Tibial artery (tissue), 4 donors: ENCODE measurements around the gene MCHR1.

Source experiments
- DNase-seq, 2 donors: peaks; one replicate each; pipeline ENCODE4 v3.0.0-alpha.2; 2019
- H3K27ac ChIP-seq, 2 donors: fragments of 200-600 bp; sonication (generic) in 1 of 2; 1 replicate in 1 of 2; 2 replicates in 1 of 2; pipeline ENCODE4 v1.5.1; 2018 to 2019; ENCODE audit warnings: mild to moderate bottlenecking in 1 of 2
- H3K27me3 ChIP-seq, 2 donors: fragments of 200-600 bp; sonication (generic) in 1 of 2; one replicate each; pipeline versions ENCODE4 v1.5.1 to v1.6.0; 2016 to 2019
- H3K36me3 ChIP-seq, 3 donors: fragments of 200-600 bp; sonication (generic) in 2 of 3; one replicate each; pipeline ENCODE4 v1.5.1; 2016 to 2019; ENCODE audit warnings: mild to moderate bottlenecking in 2 of 3
- H3K4me1 ChIP-seq, 4 donors: fragments of 200-600 bp; sonication (generic) in 2 of 4; 1 replicate in 3 of 4; 2 replicates in 1 of 4; pipeline ENCODE4 v1.5.1; 2016 to 2019
- H3K4me3 ChIP-seq, 2 donors: fragments of 200-600 bp; sonication (generic) in 1 of 2; 1 replicate in 1 of 2; 2 replicates in 1 of 2; pipeline ENCODE4 v1.5.1; 2018 to 2019; ENCODE audit warnings: mild to moderate bottlenecking in 2 of 2
- H3K9me3 ChIP-seq, 3 donors: fragments of 200-600 bp; sonication (generic) in 1 of 3; one replicate each; pipeline ENCODE4 v1.5.1; 2016 to 2019
- intact Hi-C: fragments of 100-400 bp; cut with DNase I; formaldehyde crosslinking; loops from one replicate; pipeline ENCODE4 v1.15.0; 2023; ENCODE audit warnings: low total_unique reads
- TF ChIP-seq, protein P1 (sequence below), 2 experiments: fragments of 200-600 bp in 1 of 2; fragments of 450-650 bp in 1 of 2; IDR thresholded peaks; one replicate each; pipeline ENCODE4 v1.5.1; 2017 to 2019; ENCODE audit warnings: antibody characterized with exemption in 2 of 2, mild to moderate bottlenecking in 1 of 2, moderate library complexity in 1 of 2

MCHR1 gene

GRCh38 chr22:40635043-40635939 is 44.0 kb upstream of the MCHR1 start:
- peak overlapping the region; percentile 83 to 89 for H3K27ac ChIP-seq
- TF ChIP-seq, protein P1, sequence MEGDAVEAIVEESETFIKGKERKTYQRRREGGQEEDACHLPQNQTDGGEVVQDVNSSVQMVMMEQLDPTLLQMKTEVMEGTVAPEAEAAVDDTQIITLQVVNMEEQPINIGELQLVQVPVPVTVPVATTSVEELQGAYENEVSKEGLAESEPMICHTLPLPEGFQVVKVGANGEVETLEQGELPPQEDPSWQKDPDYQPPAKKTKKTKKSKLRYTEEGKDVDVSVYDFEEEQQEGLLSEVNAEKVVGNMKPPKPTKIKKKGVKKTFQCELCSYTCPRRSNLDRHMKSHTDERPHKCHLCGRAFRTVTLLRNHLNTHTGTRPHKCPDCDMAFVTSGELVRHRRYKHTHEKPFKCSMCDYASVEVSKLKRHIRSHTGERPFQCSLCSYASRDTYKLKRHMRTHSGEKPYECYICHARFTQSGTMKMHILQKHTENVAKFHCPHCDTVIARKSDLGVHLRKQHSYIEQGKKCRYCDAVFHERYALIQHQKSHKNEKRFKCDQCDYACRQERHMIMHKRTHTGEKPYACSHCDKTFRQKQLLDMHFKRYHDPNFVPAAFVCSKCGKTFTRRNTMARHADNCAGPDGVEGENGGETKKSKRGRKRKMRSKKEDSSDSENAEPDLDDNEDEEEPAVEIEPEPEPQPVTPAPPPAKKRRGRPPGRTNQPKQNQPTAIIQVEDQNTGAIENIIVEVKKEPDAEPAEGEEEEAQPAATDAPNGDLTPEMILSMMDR (IDR thresholded peaks at IDR 0.05), result no peak
- no peaks in the 10 kb centered on the region for H3K9me3 ChIP-seq
- no peaks in the 10 kb centered on the region for H3K36me3 ChIP-seq
- H3K27me3 ChIP-seq, result no peaks in the 10 kb centered on the region
- DNase-seq, result peak; percentile 65 to 71
- peak overlapping the region; percentile 65 to 83 for H3K4me3 ChIP-seq
- intact Hi-C loops, result loop anchor here (10.0 kb wide), 2 partner anchors 110 to 590 kb away; no protein-coding TSS in a partner anchor
- H3K4me1 ChIP-seq, result peaks cover 0 to 39% (median 16%) of the 10 kb centered on the region in 4 donors

DNA sequence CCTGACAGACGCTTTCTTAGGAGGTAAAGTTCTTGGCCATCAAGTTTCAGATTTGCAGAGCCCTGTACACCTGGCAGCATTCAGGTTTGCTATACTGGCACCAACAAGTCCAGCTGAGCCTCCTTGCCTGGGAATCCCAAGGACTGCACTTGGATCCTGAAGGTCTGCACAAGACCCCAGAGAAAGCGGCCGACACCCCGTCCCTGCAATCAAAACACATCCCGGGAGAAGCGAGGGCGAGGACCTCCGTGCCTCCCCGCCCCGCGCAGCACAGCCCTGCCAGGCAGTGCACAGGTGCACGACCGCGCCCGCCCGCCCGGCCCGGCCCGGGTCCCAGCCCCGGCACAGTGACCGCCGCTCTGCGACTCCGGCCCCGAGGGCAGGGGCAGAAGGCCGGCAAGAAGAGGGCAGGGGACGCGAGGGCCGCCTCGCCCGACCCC is 43.3 kb upstream of the MCHR1 start:
- Histone ChIP-seq H3K4me3 (peak overlapping the region; percentile 65 to 83), H3K27me3 (no peaks in the 10 kb centered on the region), H3K4me1 (peaks cover 0 to 39% (median 16%) of the 10 kb centered on the region in 4 donors), H3K9me3 (no peaks in the 10 kb centered on the region), H3K36me3 (no peaks in the 10 kb centered on the region), H3K27ac (peak overlapping the region; percentile 83 to 89)
- TF ChIP-seq, protein P1 (IDR thresholded peaks at IDR 0.05), result no peak
- no peak for DNase-seq
- intact Hi-C loops, result loop anchor here (10.0 kb wide), 2 partner anchors 111 to 591 kb away; no protein-coding TSS in a partner anchor

- H3K36me3 ChIP-seq, result no peaks in the 10 kb centered on the region
- intact Hi-C loops, result loop anchor here (10.0 kb wide), 2 partner anchors 112 to 592 kb away; no protein-coding TSS in a partner anchor
- H3K9me3 ChIP-seq, result no peaks in the 10 kb centered on the region
Measured at GRCh38 chr22:40636380-40637182, 42.7 kb upstream of the MCHR1 start, which contains the start of gene MRTFA. Gene MRTFA, minus strand, starts transcription at chr22:40636719.

GRCh38 chr22:40637183-40638150 is 41.8 kb upstream of the MCHR1 start:
- H3K36me3 ChIP-seq, result no peaks in the 10 kb centered on the region
- peaks cover 0 to 31% (median 16%) of the 10 kb centered on the region in 4 donors for H3K4me1 ChIP-seq
- H3K4me3 ChIP-seq, result peak overlapping the region; percentile 65 to 83
- TF ChIP-seq, protein P1 (IDR thresholded peaks at IDR 0.05), result no peak
- H3K27me3 ChIP-seq, result no peaks in the 10 kb centered on the region
- no peaks in the 10 kb centered on the region for H3K9me3 ChIP-seq
- intact Hi-C loops, result loop anchor here (10.0 kb wide), 2 partner anchors 113 to 593 kb away; no protein-coding TSS in a partner anchor
- H3K27ac ChIP-seq, result peak overlapping the region; percentile 80 to 83
- DNase-seq, result peak; percentile 68 to 75

More at GRCh38 chr22:40636380-40637182, 42.7 kb upstream of the MCHR1 start, which contains the start of gene MRTFA:
- Histone ChIP-seq H3K4me3 (peak within 1 kb of the TSS; percentile 65 to 83), H3K27me3 (no peaks in the 10 kb centered on the region), H3K27ac (peak within 1 kb of the TSS; percentile 83 to 89), H3K4me1 (peaks cover 0 to 39% (median 16%) of the 10 kb centered on the region in 4 donors)
- DNase-seq, result peak; percentile 100
- TF ChIP-seq, protein P1 (IDR thresholded peaks at IDR 0.05), result no peak
